K562 (cell line): ENCODE measurements around the gene PIGH. TPM values are rescaled to one million over a fixed set of nuclear protein-coding genes. Genes with fewer than 3 reads are reported as not detected.

Experiments
- CBFB ChIP-seq: sonication (generic); formaldehyde crosslinking; IDR thresholded peaks from 2 replicates; pipeline ENCODE4 v1.4.0; 2020; ENCODE audit warnings: mild to moderate bottlenecking, missing genetic modification reagents
- CSDE1 ChIP-seq, 2 experiments: fragments of 450-650 bp; IDR thresholded peaks; 2 replicates each; pipeline ENCODE4 v1.6.1; 2016; ENCODE audit warnings: mild to moderate bottlenecking in 1 of 2
- FUS ChIP-seq: fragments of 200-400 bp; formaldehyde crosslinking; optimal IDR thresholded peaks from 2 replicates; pipeline ENCODE3; 2017; ENCODE audit warnings: low read depth, low read length
- KAT7 ChIP-seq: sonication (generic); formaldehyde crosslinking; IDR thresholded peaks from 2 replicates; pipeline ENCODE4 v1.8.0; 2022; ENCODE audit warnings: missing genetic modification reagents, mild to moderate bottlenecking, borderline replicate concordance
- MECOM ChIP-seq: fragments of 250-450 bp; sonication (Bioruptor Pico); IDR thresholded peaks from 2 replicates; pipeline ENCODE4 v1.8.0; 2022; ENCODE audit warnings: inconsistent platforms
- NCOR1 ChIP-seq: fragments of 450-650 bp; IDR thresholded peaks from 2 replicates; pipeline ENCODE4 v1.6.1; 2016; ENCODE audit warnings: mild to moderate bottlenecking, moderate library complexity
- TCF3 ChIP-seq: sonication (generic); formaldehyde crosslinking; IDR thresholded peaks from 2 replicates; pipeline ENCODE4 v1.4.0; 2020; ENCODE audit warnings: mild to moderate bottlenecking, missing genetic modification reagents
- TFE3 ChIP-seq: fragments of 450-650 bp; formaldehyde crosslinking; IDR thresholded peaks from 2 replicates; pipeline ENCODE4 v1.4.0; 2020; ENCODE audit warnings: mild to moderate bottlenecking, mixed read lengths
- ZNF324 ChIP-seq: fragments of 250-450 bp; sonication (Bioruptor Pico); IDR thresholded peaks from 2 replicates; pipeline ENCODE4 v1.4.0; 2020; ENCODE audit warnings: mild to moderate bottlenecking
- ZNF778 ChIP-seq: fragments of 450-650 bp; formaldehyde crosslinking; IDR thresholded peaks from 2 replicates; pipeline ENCODE4 v1.4.0; 2020; ENCODE audit warnings: mild to moderate bottlenecking, moderate library complexity
- polyA plus RNA-seq, 8 experiments: library from polyadenylated mRNA; depleted of rRNA in 4 of 8; stranded (reverse) in 5 of 8; unstranded in 3 of 8; fragments of >200 nt; fragmentation: Nextera tagmentation in 2 of 8; fragmentation: Illumina TruSeq in 1 of 8; extraction: Ambion mirVana in 2 of 8; extraction: Trizol in 1 of 8; gene quantifications; 2 replicates each; pipeline versions ENCODE4 v1.2.1 to v1.2.3, GENCODE V29; 2011 to 2014; ENCODE audit warnings: inconsistent platforms in 1 of 8, missing spikeins in 1 of 8
- total RNA-seq, 7 experiments: library from RNA; depleted of rRNA in 6 of 7; stranded (reverse); fragments of >200 nt in 6 of 7; fragmentation: Illumina TruSeq in 2 of 7; extraction: Trizol in 2 of 7; gene quantifications; 2 replicates each; pipeline versions ENCODE4 v1.2.1 to v1.2.3, GENCODE V29; 2011 to 2021; ENCODE audit warnings: low replicate concordance in 1 of 7
- TF ChIP-seq, protein P1 (sequence below): sonication (generic); formaldehyde crosslinking; IDR thresholded peaks from 2 replicates; pipeline ENCODE4 v1.9.0; 2022; ENCODE audit warnings: mild to moderate bottlenecking, missing genetic modification reagents
- TF ChIP-seq, protein P2 (sequence below), 2 experiments: fragments of 200-800 bp in 1 of 2; sonication (Bioruptor generic) in 1 of 2; sonication (generic) in 1 of 2; formaldehyde crosslinking in 1 of 2; IDR thresholded peaks in 1 of 2; conservative IDR thresholded peaks in 1 of 2; 2 replicates each; pipeline versions ENCODE4 v1.5.0 to v1.6.1; 2016 to 2020; ENCODE audit warnings: missing compliant biosample characterization in 1 of 2, missing genetic modification characterization in 1 of 2, missing genetic modification reagents in 1 of 2
- TF ChIP-seq, protein P3 (sequence below), 2 experiments: fragments of 450-650 bp in 1 of 2; sonication (generic) in 1 of 2; formaldehyde crosslinking in 1 of 2; IDR thresholded peaks in 1 of 2; conservative IDR thresholded peaks in 1 of 2; 2 replicates each; pipeline versions ENCODE4 v1.6.1 to v1.8.1; 2016 to 2023; ENCODE audit warnings: mild to moderate bottlenecking in 2 of 2, moderate library complexity in 2 of 2, inconsistent platforms in 1 of 2, missing genetic modification reagents in 1 of 2
- TF ChIP-seq, protein P4 (sequence below): fragments of 250-450 bp; sonication (Bioruptor Pico); IDR thresholded peaks from 2 replicates; pipeline ENCODE4 v1.5.1; 2021; ENCODE audit warnings: mild to moderate bottlenecking
- TF ChIP-seq, protein P5 (sequence below): sonication (generic); formaldehyde crosslinking; IDR thresholded peaks from 2 replicates; pipeline ENCODE4 v1.8.1; 2023; ENCODE audit warnings: mild to moderate bottlenecking, missing genetic modification reagents

The PIGH gene
- total and polyA plus RNA-seq, 9 of the 15 experiments (the other 6 are each of a cell fraction or from before 2014, with no cell fraction given): 21.1 to 53.4 (median 24.7) TPM

GRCh38 chr14:67619446-67620216 is 19.6 kb upstream of the PIGH start, which contains the start of gene ARG2 (continued):
- no peak for TF ChIP-seq TFE3
- TF ChIP-seq, protein P1, sequence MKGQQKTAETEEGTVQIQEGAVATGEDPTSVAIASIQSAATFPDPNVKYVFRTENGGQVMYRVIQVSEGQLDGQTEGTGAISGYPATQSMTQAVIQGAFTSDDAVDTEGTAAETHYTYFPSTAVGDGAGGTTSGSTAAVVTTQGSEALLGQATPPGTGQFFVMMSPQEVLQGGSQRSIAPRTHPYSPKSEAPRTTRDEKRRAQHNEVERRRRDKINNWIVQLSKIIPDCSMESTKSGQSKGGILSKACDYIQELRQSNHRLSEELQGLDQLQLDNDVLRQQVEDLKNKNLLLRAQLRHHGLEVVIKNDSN (CRISPR knock-in tag): no peak
- no peak for TF ChIP-seq NCOR1
- TF ChIP-seq TCF3 (CRISPR knock-in tag): no peak
- TF ChIP-seq CBFB (CRISPR knock-in tag): no peak
- TF ChIP-seq CSDE1 (IDR thresholded peaks at IDR 0.05): no peak
- no peak for TF ChIP-seq ZNF324 (CRISPR knock-in tag)
- TF ChIP-seq, protein P2, sequence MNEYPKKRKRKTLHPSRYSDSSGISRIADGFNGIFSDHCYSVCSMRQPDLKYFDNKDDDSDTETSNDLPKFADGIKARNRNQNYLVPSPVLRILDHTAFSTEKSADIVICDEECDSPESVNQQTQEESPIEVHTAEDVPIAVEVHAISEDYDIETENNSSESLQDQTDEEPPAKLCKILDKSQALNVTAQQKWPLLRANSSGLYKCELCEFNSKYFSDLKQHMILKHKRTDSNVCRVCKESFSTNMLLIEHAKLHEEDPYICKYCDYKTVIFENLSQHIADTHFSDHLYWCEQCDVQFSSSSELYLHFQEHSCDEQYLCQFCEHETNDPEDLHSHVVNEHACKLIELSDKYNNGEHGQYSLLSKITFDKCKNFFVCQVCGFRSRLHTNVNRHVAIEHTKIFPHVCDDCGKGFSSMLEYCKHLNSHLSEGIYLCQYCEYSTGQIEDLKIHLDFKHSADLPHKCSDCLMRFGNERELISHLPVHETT (CRISPR knock-in tag; conservative IDR thresholded peaks at IDR 0.05 in 1 of 2, IDR thresholded peaks at IDR 0.05 in 1 of 2): no peak
- no peak for TF ChIP-seq MECOM (CRISPR knock-in tag)
- TF ChIP-seq, protein P3, sequence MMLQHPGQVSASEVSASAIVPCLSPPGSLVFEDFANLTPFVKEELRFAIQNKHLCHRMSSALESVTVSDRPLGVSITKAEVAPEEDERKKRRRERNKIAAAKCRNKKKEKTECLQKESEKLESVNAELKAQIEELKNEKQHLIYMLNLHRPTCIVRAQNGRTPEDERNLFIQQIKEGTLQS (IDR thresholded peaks at IDR 0.05): peak; percentile 100
- TF ChIP-seq, protein P3 (CRISPR knock-in tag; conservative IDR thresholded peaks at IDR 0.05): peak; percentile 92
- TF ChIP-seq FUS: no peak
- no peak for TF ChIP-seq ZNF778 (CRISPR knock-in tag)
- TF ChIP-seq, protein P4, sequence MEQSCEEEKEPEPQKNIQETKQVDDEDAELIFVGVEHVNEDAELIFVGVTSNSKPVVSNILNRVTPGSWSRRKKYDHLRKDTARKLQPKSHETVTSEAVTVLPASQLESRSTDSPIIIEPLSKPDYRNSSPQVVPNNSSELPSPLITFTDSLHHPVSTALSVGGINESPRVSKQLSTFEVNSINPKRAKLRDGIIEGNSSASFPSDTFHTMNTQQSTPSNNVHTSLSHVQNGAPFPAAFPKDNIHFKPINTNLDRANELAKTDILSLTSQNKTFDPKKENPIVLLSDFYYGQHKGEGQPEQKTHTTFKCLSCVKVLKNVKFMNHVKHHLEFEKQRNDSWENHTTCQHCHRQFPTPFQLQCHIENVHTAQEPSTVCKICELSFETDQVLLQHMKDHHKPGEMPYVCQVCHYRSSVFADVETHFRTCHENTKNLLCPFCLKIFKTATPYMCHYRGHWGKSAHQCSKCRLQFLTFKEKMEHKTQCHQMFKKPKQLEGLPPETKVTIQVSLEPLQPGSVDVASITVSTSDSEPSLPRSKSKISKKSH (CRISPR knock-in tag): no peak
- TF ChIP-seq KAT7 (CRISPR knock-in tag): no peak
- TF ChIP-seq, protein P5, sequence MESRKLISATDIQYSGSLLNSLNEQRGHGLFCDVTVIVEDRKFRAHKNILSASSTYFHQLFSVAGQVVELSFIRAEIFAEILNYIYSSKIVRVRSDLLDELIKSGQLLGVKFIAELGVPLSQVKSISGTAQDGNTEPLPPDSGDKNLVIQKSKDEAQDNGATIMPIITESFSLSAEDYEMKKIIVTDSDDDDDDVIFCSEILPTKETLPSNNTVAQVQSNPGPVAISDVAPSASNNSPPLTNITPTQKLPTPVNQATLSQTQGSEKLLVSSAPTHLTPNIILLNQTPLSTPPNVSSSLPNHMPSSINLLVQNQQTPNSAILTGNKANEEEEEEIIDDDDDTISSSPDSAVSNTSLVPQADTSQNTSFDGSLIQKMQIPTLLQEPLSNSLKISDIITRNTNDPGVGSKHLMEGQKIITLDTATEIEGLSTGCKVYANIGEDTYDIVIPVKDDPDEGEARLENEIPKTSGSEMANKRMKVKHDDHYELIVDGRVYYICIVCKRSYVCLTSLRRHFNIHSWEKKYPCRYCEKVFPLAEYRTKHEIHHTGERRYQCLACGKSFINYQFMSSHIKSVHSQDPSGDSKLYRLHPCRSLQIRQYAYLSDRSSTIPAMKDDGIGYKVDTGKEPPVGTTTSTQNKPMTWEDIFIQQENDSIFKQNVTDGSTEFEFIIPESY (CRISPR knock-in tag): no peak
